GM12878 (cell line): ENCODE measurements around the gene S1PR1. TPM values are rescaled to one million over a fixed set of nuclear protein-coding genes. Genes with fewer than 3 reads are reported as not detected.

Experiments used
- ATAC-seq: fragments of 200-7000 bp; cut with Tn5 transposase; 3 replicates; pipeline ENCODE4 v1.9.1; 2020; ENCODE audit warnings: mild to moderate bottlenecking, moderate library complexity
- BruUV-seq: library from RNA; stranded (reverse); fragments of 400-500 nt; replicated peaks from 2 replicates; lab custom pipeline; 2021; lab: Mats Ljungman, UMichigan
- CTCF ChIA-PET: fragments of 300-600 bp; sonication (Branson Sonifier 250); formaldehyde crosslinking; extraction: SDS; loops from one replicate; lab custom pipeline; 2021; ENCODE audit warnings: inconsistent platforms; lab: Yijun Ruan, JAX
- POLR2A ChIA-PET: fragments of 350-600 bp; formaldehyde crosslinking; extraction: SDS; loops from one replicate; lab custom pipeline; 2021; ENCODE audit warnings: inconsistent platforms; lab: Charles Lee
- RAD21 ChIA-PET: fragments of 300-600 bp; sonication (Branson Sonifier 250); formaldehyde crosslinking; loops from one replicate; lab custom pipeline; 2023; ENCODE audit warnings: antibody characterized with exemption; ENCODE audit not compliant: unreplicated experiment; lab: Charles Lee
- SMC1A ChIA-PET: fragments of 300-600 bp; sonication (Branson Sonifier 250); formaldehyde crosslinking; loops from one replicate; lab custom pipeline; 2023; ENCODE audit not compliant: unreplicated experiment, uncharacterized antibody; lab: Charles Lee
- DNase-seq: peaks from one replicate; pipeline ENCODE4 v3.0.0-alpha.2; 2011; ENCODE audit warnings: low read depth, low spot score
- FAIRE-seq: peaks from 3 replicates; lab custom pipeline; 2011; peaks lifted over from hg19 to GRCh38; lab: Jason Lieb, UNC
- H2AFZ ChIP-seq: 2 replicates; pipeline ENCODE4 v1.6.0; 2011; ENCODE audit warnings: low read depth, low read length, control low read depth; ENCODE audit not compliant: control insufficient read depth
- H3K27ac ChIP-seq: 2 replicates; pipeline ENCODE4 v1.5.1; 2011; ENCODE audit warnings: control low read depth; ENCODE audit not compliant: control insufficient read depth, insufficient read depth
- H3K27me3 ChIP-seq, 2 experiments: replicated peaks in 1 of 2; 2 replicates each; pipeline versions ENCODE4 v1.6.0 to v1.6.1; 2011; ENCODE audit warnings: low read length in 1 of 2; ENCODE audit not compliant: control insufficient read depth in 2 of 2, insufficient read depth in 2 of 2
- H3K36me3 ChIP-seq, 2 experiments: 2 replicates each; pipeline ENCODE4 v1.5.1; 2011; ENCODE audit warnings: low read length in 1 of 2; ENCODE audit not compliant: control insufficient read depth in 2 of 2, insufficient read depth in 2 of 2
- H3K4me1 ChIP-seq: 2 replicates; pipeline ENCODE4 v1.6.1; 2011; ENCODE audit warnings: mild to moderate bottlenecking, low read length, moderate library complexity, mixed read lengths; ENCODE audit not compliant: control insufficient read depth, insufficient read depth
- H3K4me2 ChIP-seq: 2 replicates; pipeline ENCODE4 v1.6.0; 2011; ENCODE audit warnings: control low read depth; ENCODE audit not compliant: control insufficient read depth, insufficient read depth
- H3K4me3 ChIP-seq: fragments of 200-600 bp; sonication (generic); 2 replicates; pipeline ENCODE4 v1.5.1; 2016
- H3K79me2 ChIP-seq: 2 replicates; pipeline ENCODE4 v1.6.0; 2011; ENCODE audit warnings: low read length; ENCODE audit not compliant: control insufficient read depth, insufficient read depth
- H3K9ac ChIP-seq: 2 replicates; pipeline ENCODE4 v1.8.0; 2011; ENCODE audit warnings: low read length, control low read depth, mixed read lengths; ENCODE audit not compliant: control insufficient read depth, insufficient read depth
- H3K9me3 ChIP-seq: replicated peaks from 3 replicates; pipeline ENCODE4 v1.5.1; 2011; ENCODE audit warnings: mild to moderate bottlenecking, low read length; ENCODE audit not compliant: control insufficient read depth, insufficient read depth
- H4K20me1 ChIP-seq: 2 replicates; pipeline ENCODE4 v1.6.0; 2011; ENCODE audit not compliant: control insufficient read depth, insufficient read depth
- EED ChIP-seq: sonication (generic); IDR thresholded peaks from 2 replicates; pipeline ENCODE4 v1.6.1; 2016; ENCODE audit warnings: antibody characterized with exemption, low read depth
- HCFC1 ChIP-seq: fragments of 150-350 bp; IDR thresholded peaks from 2 replicates; pipeline ENCODE4 v1.6.1; 2014; ENCODE audit warnings: low read length
- KAT2A ChIP-seq: conservative IDR thresholded peaks from 2 replicates; pipeline ENCODE4 v1.6.1; 2011; ENCODE audit warnings: low read depth, low read length; ENCODE audit not compliant: control insufficient read depth
- LARP7 ChIP-seq: fragments of 450-650 bp; IDR thresholded peaks from 2 replicates; pipeline ENCODE4 v1.6.1; 2017; ENCODE audit warnings: mild to moderate bottlenecking
- NFYB ChIP-seq: IDR thresholded peaks from 2 replicates; pipeline ENCODE4 v1.6.1; 2011; ENCODE audit warnings: low read depth, mild to moderate bottlenecking, low read length, improper control_type of control experiment, moderate library complexity; ENCODE audit not compliant: insufficient read depth
- NR2C2 ChIP-seq: IDR thresholded peaks from 2 replicates; pipeline ENCODE4 v1.6.1; 2011; ENCODE audit warnings: borderline replicate concordance, low read depth; ENCODE audit not compliant: control insufficient read depth, insufficient read length
- RBBP5 ChIP-seq: fragments of 200-600 bp; sonication (generic); conservative IDR thresholded peaks from 2 replicates; pipeline ENCODE4 v1.6.1; 2016
- TCF12 ChIP-seq: IDR thresholded peaks from 2 replicates; pipeline ENCODE4 v1.6.1; 2011; ENCODE audit warnings: low read depth, mild to moderate bottlenecking, low read length
- TCF3 ChIP-seq: IDR thresholded peaks from 2 replicates; pipeline ENCODE4 v1.6.1; 2012; ENCODE audit warnings: low read depth, mild to moderate bottlenecking, low read length, borderline replicate concordance; ENCODE audit not compliant: insufficient read depth
- WGBS: methylation state at CpG from one replicate; pipeline ENCODE4 v1.1.6; 2016; ENCODE audit warnings: low lambda C conversion rate; ENCODE audit not compliant: insufficient replicate concordance, insufficient coverage; ENCODE audit errors: missing lambda C conversion rate; 5-methylcytosine and 5-hydroxymethylcytosine counted together
- in situ Hi-C: fragments of 300-500 bp; cut with MboI; formaldehyde crosslinking; loops from 9 replicates; pipeline ENCODE4 v1.14.3; 2018; ENCODE audit warnings: mixed read lengths
- intact Hi-C: fragments of 100-400 bp; cut with micrococcal nuclease; formaldehyde crosslinking; loops from one replicate; pipeline ENCODE4 v1.14.2; 2022; ENCODE audit not compliant: unreplicated experiment
- polyA plus RNA-seq, 11 experiments: library from polyadenylated mRNA; depleted of rRNA in 4 of 11; unstranded in 6 of 11; stranded (reverse) in 5 of 11; fragments of >200 nt; fragmentation: Nextera tagmentation in 4 of 11; fragmentation: Illumina TruSeq in 1 of 11; extraction: Ambion mirVana in 4 of 11; extraction: Trizol in 1 of 11; gene quantifications; 1 replicate in 1 of 11; 2 replicates in 10 of 11; pipeline versions ENCODE4 v1.2.1 to v1.2.3, GENCODE V29; 2011 to 2016; ENCODE audit warnings: inconsistent platforms in 2 of 11, missing spikeins in 2 of 11, low read depth in 1 of 11
- total RNA-seq, 4 experiments: library from RNA; depleted of rRNA in 3 of 4; stranded (reverse); fragments of >200 nt in 3 of 4; fragmentation: Illumina TruSeq in 1 of 4; extraction: Trizol in 1 of 4; gene quantifications; 2 replicates each; pipeline versions ENCODE4 v1.2.1 to v1.2.3, GENCODE V29; 2013 to 2021

The S1PR1 gene
- total and polyA plus RNA-seq, 10 of the 15 experiments (the other 5 are each of a cell fraction or from before 2014, with no cell fraction given): 3.8 to 59.4 (median 30.7) TPM

DNA sequence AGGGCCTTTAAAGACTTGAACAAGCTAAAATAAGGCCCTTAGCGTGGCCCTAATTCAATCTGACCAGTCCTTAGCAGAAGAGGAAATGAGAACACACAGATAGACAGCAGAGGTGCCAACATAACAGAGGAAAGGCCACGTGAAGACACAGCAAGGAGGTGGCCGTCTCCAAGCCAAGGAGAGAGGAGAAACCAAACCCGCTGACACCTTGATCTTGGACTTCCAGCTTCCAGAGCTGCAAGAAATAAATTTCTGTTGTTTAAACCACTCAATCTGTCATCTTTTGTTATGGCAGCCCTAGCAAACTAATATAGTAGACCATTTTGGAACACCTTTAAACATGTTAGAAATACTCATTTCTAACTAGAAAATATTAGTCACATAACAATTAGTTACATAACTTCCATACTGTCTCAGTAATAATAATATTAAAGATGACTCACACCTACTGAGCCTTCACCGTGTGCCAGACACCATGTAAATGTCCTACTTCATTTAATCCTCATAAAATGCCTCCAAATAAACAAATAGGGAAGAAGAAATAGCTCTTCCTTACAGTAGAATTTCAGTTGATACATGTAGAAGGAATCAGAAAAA, 47.9 kb downstream of the S1PR1 start:
- RAD21 ChIA-PET: interaction anchor here (0.7 to 2.2 kb wide), 2 partner anchors 145 to 154 kb away, joined by 3 to 8 read pairs; no protein-coding TSS in a partner anchor
- ATAC-seq: no peak
- no peak overlapping the region for H3K27ac ChIP-seq
- no peaks in the 10 kb centered on the region for H3K27me3 ChIP-seq
- H3K79me2 ChIP-seq: no peaks in the 10 kb centered on the region
- TF ChIP-seq TCF3: no peak
- no peak for TF ChIP-seq RBBP5
- no peak for TF ChIP-seq NFYB
- no peak for TF ChIP-seq EED
- TF ChIP-seq TCF12: no peak
- no peak for TF ChIP-seq LARP7
- TF ChIP-seq NR2C2: no peak
- TF ChIP-seq KAT2A: no peak
- TF ChIP-seq HCFC1: no peak
- TF ChIP-seq, all 136 proteins: peak for 0
- Histone ChIP-seq H3K9ac (no peak overlapping the region), H3K4me3 (no peak overlapping the region), H2AFZ (no peak overlapping the region), H3K4me2 (no peak overlapping the region), H3K9me3 (no peaks in the 10 kb centered on the region), H3K36me3 (no peaks in the 10 kb centered on the region), H4K20me1 (no peaks in the 10 kb centered on the region), H3K4me1 (peaks cover 4% of the 10 kb centered on the region)
- ChIA-PET SMC1A (interaction anchor here (1.2 to 11.8 kb wide), 11 partner anchors 10 to 376 kb away, joined by 3 to 275 read pairs (median 4); no protein-coding TSS in a partner anchor), POLR2A (no interaction called here), CTCF (interaction anchor here (1.0 to 12.4 kb wide), 11 partner anchors 14 to 368 kb away, joined by 3 to 253 read pairs (median 58); no protein-coding TSS in a partner anchor)
- 65% methylated on average over 5 of the region's 5 CpGs for WGBS
- no peak for FAIRE-seq
- no peak for DNase-seq
- in situ Hi-C loops: loop anchor here (5.0 kb wide), 1 partner anchor 147 kb away; no protein-coding TSS in a partner anchor
- intact Hi-C loops: loop anchor here (5.0 kb wide), 1 partner anchor 277 kb away; no protein-coding TSS in a partner anchor
- no TSS peak for BruUV-seq
